HG03095 (cell line): ENCODE results near the gene RHOH.

Experiments
- ATAC-seq: cut with Tn5 transposase; IDR thresholded peaks from one replicate; pipeline ENCODE4 v1.9.1; 2021; ENCODE audit warnings: moderate library complexity; ENCODE audit not compliant: unreplicated experiment

RHOH gene

GRCh38 chr4:40232610-40233009 lies 35.8 kb downstream of the RHOH start:
- no peak for ATAC-seq

GRCh38 chr4:40233227-40233626 lies 36.4 kb downstream of the RHOH start:
- no peak for ATAC-seq

GRCh38 chr4:40234519-40235039 lies 37.7 kb downstream of the RHOH start:
- no peak for ATAC-seq

GRCh38 chr4:40238008-40238699 lies 41.3 kb downstream of the RHOH start:
- ATAC-seq = no peak

GRCh38 chr4:40238700-40239548 lies 42.1 kb downstream of the RHOH start:
- ATAC-seq = no peak

- ATAC-seq = no peak
Measured at GRCh38 chr4:40240040-40240653, 43.3 kb downstream of the RHOH start.

- ATAC-seq = no peak
Measured at GRCh38 chr4:40241026-40241425, 44.2 kb downstream of the RHOH start.

- ATAC-seq = no peak
Measured at GRCh38 chr4:40241941-40242340, 45.1 kb downstream of the RHOH start.

GRCh38 chr4:40243386-40243948 lies 46.6 kb downstream of the RHOH start:
- ATAC-seq = no peak

GRCh38 chr4:40244606-40245005 lies 47.8 kb downstream of the RHOH start:
- ATAC-seq = no peak

- no peak for ATAC-seq
Measured at GRCh38 chr4:40245550-40245949, 48.7 kb downstream of the RHOH start.

GRCh38 chr4:40246011-40246900 lies 49.4 kb downstream of the RHOH start:
- no peak for ATAC-seq

- no peak for ATAC-seq
Measured at GRCh38 chr4:40246938-40247337, 50.1 kb downstream of the RHOH start.

GRCh38 chr4:40247350-40247749 lies 50.5 kb downstream of the RHOH start:
- ATAC-seq = no peak

GRCh38 chr4:40251366-40251765 lies 54.5 kb downstream of the RHOH start:
- ATAC-seq = no peak

- ATAC-seq = no peak
Measured at GRCh38 chr4:40253906-40254305, 57.1 kb downstream of the RHOH start.

- ATAC-seq = no peak
Measured at GRCh38 chr4:40254608-40255392, 58.0 kb downstream of the RHOH start.

GRCh38 chr4:40255393-40256281 lies 58.8 kb downstream of the RHOH start:
- ATAC-seq = no peak

- no peak for ATAC-seq
Measured at GRCh38 chr4:40256329-40256728, 59.5 kb downstream of the RHOH start.
